Renal cortex interstitium (tissue), 15 donors: ENCODE data around the gene OR52N2. TPM values are rescaled to one million over a fixed set of nuclear protein-coding genes. Genes with fewer than 3 reads are reported as not detected.
A peak's percentile ranks its signal among the peaks of the same experiment; 100 is the strongest.

Experiments
- DNase-seq, 11 donors: peaks; one replicate each; pipeline ENCODE4 v3.0.0-alpha.2; 2013; ENCODE audit warnings: low read depth in 9 of 11, low spot score in 4 of 11; ENCODE audit errors: extremely low read depth in 1 of 11
- long read RNA-seq, 16 experiments: transcript quantifications; one replicate each; lab custom pipeline, GENCODE V29; 2026
- polyA plus RNA-seq, 3 donors: library from polyadenylated mRNA; unstranded; fragments of 120-200 nt; gene quantifications; one replicate each; pipeline ENCODE4 v1.2.1, GENCODE V29; 2013; ENCODE audit not compliant: insufficient read length in 3 of 3

The OR52N2 gene
- not detected for polyA plus RNA-seq
- long read RNA-seq, donor 1, result 0 reads
- long read RNA-seq, donor 2, result 0 reads
- long read RNA-seq, donor 3, result 0 reads
- long read RNA-seq, donor 4, result 0 reads
- long read RNA-seq, donor 5, result 0 reads
- long read RNA-seq, donor 6, result 0 reads
- long read RNA-seq, donor 7, result 0 reads
- long read RNA-seq, donor 8, result 0 reads
- long read RNA-seq, donor 9, result 0 reads
- long read RNA-seq, donor 10, result 0 reads
- long read RNA-seq, donor 11, result 0 reads
- long read RNA-seq, donor 12, result 0 reads
- long read RNA-seq, donor 13, result 0 reads
- long read RNA-seq, donor 14, result 0 reads
- long read RNA-seq, donor 15, result 0 reads
- long read RNA-seq, donor 16, result 0 reads

- DNase-seq, result peak; percentile 22 to 70 (median 56)
Observed at GRCh38 chr11:5808500-5809121, at the start of gene OR52N2. TSS of gene OR52N2 (plus strand) at chr11:5808924. CDS start at chr11:5820336, 11,412 bp downstream.

DNA sequence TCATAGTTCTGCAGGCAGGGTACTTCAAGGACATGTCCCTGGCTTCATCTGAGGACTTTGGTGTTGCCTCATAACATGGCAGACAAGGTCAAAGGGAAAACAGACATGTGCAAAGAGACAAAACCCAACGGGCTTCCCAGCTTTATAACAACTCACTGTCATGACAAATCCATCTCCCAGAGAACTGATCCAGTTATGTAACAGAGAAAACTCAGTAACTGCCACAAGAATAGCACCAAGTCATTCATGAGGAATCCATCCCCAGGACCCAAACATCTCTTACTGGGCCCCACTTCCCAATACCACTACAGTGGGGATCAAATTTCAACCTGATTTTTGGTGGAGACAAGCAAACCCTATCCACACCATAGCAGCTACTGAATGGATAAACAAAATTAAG lies 41.7 kb upstream of the OR52N2 start:
- DNase-seq, result no peak

- DNase-seq, result no peak
Observed at GRCh38 chr11:5783255-5783654, 25.5 kb upstream of the OR52N2 start, which contains the start of gene OR52N5. TSS of gene OR52N5 (minus strand) at chr11:5783355. CDS start at chr11:5778634, 4,721 bp downstream.

DNA sequence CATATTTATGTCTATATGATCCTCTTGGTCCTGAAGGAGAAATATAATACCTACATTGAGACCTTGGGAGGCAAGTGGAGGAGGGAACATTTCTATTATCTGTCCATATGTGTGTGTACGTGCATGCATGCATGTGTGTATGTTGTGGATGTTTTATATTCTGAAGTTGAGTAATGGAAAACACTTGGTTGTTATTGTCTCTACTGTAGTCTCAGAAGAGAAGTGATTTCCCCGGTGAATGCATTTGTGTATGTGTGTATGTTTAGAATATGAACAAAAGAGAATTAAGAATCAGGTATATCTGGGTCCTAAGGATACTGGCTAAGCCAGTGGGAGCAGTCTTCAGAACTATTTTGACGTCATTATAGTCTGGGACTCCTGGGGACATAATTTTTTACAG lies 17.6 kb upstream of the OR52N2 start, which contains the start of gene OR52N1:
Gene OR52N1 (minus strand): TSS at position 101 of the 400 bp plus-strand sequence. CDS start 2,449 bp downstream, outside the sequence.
- no peak for DNase-seq

- no peak for DNase-seq
Observed at GRCh38 chr11:5796541-5796940, 12.2 kb upstream of the OR52N2 start.

- DNase-seq, result no peak
Observed at GRCh38 chr11:5803982-5804381, 4.7 kb upstream of the OR52N2 start.

DNA sequence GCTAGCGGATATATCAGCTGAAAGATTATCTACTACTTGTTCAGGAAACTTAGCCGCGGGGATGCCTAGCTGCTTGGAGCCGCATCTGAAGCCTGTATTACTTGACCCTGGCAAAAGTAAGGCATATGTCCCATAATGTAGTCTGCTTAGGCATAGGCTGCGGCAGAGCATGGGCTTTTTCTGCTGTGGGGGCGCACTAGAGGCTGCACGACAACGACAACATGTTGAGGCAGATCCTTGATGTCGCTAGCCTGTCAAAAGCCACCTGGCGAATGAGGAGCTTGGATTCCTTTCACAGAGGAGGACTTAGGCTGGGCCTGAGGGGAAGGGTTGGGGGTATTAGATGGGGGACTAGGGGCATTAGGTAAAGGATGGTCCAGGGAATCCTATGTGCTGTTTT lies 1.1 kb upstream of the OR52N2 start:
- DNase-seq, result no peak

DNA sequence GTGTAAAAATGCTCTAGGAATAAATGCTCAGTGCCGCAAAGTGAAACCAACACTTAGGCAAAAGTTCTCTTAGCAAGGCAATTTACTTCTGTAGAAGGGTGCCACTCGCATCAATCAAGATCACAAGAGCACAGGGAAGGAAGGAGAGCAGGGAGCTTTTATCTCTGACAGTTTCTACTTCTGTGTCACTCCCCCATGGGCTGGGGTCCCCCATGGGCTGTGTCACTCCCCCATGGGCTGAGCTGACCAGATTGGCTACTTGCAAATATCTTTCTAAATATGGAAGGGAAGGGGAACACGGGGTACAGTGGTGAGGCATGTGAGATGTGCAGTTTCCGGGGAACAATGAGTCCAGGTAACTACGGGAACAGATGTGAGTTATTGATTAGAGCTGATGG lies 397 bp downstream of the OR52N2 start:
- DNase-seq, result no peak

DNA sequence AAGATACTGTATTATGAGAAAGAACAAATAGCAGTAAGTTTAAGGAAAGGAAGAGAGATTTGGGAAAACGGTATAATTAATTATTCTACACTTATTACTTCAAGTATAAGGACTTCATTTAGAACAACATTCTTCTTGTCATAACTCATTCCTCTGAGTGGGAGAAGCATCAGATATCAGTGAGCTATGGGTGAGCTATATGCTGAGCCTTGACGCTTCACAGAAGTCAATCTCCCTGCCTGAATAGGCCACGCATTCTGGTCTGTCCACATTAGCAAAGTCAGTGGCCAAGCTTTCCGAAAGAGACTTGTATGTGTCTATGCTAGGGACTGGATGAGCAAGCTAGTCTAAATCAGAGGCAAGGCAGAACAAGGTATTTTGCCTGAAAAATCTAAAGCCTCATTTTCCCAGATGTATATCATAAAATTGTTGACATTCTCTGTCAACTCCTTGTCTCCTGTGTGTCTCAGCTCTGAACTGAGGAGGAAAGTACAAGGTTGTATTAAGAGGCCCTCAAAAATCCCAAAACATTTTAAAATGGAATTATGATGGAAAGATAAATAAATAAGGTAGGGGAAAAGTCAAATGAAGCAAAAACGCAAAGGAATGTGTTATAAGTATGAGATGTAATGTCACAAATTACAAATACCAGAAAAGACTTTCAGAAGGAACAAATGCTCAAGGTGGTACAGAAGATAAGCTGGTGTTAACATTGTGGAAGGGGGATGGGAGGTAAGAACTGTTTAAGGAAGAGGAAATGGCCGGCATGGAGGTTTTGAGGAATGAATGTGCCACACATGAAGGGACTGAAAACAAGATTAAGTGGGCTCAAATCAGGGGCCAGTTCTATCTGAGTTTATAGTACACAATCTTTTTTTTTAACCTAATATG lies 1.4 kb downstream of the OR52N2 start:
- DNase-seq, result no peak

- DNase-seq, result no peak
Observed at GRCh38 chr11:5815534-5815933, 6.8 kb downstream of the OR52N2 start.

DNA sequence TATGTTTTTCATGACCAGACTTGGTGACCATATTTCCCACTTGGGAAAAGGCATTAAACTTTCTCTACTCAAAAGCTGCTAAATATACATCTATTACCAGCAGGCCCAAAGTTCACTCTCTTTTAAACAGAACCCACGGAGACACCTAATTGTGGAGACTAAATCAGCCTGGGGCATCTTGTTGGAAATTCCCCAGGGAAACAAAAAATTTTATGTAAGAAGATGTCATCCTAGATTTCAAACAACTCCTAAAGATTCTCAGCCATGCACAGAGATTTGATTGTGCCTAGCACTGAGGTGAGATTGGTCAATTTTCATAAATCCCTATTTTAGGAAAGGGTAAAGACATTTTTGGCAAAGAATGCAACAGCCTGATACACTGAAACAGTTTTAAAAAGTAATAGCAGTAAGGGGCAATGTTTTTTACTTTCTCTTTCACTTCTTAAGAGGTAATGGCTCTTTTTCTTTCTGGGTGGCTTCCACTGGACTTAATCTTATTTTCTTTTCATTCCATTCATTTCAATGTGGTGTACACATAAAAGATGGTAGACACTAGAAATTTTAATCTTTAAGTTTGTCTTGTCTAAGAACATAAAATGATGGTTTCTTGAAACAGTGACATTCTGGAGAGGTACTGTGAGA lies 9.6 kb downstream of the OR52N2 start:
- no peak for DNase-seq

DNA sequence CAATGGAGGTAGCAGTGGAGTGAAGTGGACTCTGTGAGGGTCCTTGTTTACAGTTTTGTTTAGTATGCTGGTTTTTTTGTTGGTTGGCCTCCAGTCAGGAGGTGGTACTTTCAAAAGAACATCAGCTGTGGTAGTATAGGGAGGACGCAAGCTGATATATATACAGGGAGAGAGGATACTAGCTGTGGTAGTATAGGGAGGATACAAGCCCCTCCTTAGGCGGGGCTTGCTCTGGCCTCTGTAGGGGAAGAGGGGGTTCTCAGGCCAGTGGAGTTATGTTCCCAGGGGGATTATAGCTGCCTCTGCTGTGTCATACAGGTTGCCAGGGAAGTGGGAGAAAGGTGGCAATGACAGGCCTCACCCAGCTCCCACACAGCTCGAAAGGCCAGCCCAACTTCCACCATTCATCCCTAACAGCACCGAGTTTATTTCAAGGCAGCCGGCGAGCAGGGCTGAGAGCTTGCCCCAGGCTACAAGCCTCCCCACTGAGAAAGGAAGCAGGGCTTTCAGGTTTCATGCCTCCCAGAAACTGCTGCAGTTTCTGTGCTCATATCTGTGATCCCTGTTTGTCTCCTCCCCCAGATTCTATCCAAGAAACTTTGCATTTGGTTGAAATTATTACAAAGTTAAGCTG lies 22.6 kb downstream of the OR52N2 start:
- DNase-seq, result no peak

DNA sequence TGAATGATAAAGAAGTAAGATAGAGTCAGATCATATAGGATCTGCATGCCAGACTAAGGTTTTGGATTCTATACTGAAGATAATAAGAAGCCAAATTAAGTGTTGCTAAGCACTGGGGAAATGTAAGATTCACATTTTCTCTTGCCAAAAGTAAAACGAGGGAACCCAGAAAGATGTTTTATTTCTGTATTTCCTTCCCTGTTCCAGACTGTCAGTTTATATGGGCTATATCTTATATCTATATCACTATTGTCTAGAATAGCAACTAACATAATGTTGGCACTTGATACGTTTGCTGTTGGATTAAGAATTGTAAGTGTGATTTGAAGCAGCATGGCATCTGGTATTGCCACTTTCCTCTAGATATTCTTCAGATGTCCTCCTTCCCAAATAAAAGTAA lies 24.7 kb downstream of the OR52N2 start:
- no peak for DNase-seq

GRCh38 chr11:5837695-5838094 lies 29.0 kb downstream of the OR52N2 start:
- DNase-seq, result no peak

DNA sequence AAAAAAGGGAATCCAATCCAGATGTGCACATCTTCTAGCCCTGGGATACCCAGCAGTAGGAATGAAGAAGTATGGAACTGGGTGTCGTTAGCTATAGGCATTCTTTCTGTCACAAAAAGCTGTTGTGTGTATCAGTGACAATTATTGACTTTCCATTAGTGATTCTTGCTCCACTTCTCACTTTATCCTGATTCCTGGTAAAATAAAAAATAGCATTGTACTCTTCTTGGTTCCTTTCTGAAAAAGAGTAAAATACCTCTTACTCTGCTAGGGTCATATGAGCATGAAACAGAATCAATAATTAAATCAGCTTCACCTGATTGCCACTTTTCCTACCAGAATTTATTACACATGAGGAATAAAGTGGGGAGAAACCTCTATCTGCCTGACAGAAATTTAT lies 33.1 kb downstream of the OR52N2 start, which contains the start of gene OR52E6:
Gene OR52E6 (minus strand): TSS at position 101 of the 400 bp plus-strand sequence. CDS start 0 bp downstream, at position 101.
- no peak for DNase-seq

GRCh38 chr11:5846701-5847100 lies 38.0 kb downstream of the OR52N2 start:
- DNase-seq, result no peak

DNA sequence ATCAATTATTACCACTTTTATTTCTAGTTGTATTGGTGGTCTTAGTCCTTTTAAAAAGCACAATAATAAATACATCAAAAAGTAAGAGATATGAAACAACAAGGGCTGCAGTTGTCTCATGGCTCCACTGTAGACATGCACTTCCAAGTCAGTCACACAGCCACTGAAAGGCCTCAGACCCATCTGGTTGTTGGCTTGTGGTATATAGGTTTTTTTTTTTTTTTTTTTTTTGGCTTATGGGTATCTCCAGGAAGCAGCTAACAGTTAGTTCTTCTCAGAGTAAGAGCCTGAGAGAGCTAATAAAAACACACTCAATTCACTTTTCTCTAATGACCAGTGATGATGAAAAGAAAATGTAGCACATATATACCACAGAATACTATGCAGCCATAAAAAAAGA lies 39.0 kb downstream of the OR52N2 start:
- no peak for DNase-seq

DNA sequence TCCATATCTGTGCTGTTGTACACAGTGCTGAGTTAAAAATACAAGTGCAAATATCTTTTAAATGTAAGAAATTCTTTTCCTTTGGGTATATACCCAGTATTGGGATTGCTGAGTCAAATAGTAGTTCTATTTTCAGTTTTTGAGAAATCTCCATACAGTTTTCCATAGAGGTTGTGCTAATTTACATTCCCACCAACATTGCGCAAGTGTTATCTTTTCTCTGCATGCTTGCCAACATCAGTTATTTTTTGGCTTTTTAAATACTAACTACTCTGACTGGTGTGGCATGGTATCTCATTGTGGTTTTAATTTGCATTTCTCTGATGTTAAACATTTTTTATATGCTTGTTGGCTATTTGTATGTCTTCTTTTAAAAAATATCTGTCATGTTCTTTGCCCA lies 42.3 kb downstream of the OR52N2 start:
- DNase-seq, result no peak

DNA sequence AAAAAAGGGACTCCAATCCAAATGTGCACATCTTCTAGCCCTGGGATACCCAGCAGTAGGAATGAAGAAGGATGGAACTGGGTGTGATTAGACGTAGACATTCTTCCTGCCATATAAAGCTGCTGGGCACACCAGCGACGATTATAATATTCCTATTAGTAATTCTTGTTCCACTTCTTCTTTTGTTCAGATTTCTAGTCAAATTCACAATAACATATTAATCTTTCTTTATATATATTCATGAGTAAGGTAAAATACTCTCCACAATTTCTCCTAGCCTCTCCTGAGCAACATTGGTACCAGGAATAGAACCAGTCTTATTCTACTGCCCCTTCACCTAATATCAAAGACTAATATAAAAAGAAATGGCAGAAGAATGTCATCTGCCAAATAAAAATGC lies 48.9 kb downstream of the OR52N2 start, which contains the start of gene OR52E8:
Gene OR52E8 (minus strand): TSS at position 101 of the 400 bp plus-strand sequence. CDS start 0 bp downstream, at position 101.
- no peak for DNase-seq
